ENCODE results near the gene USP37.

- TF ChIP-seq CTCF (conservative IDR thresholded peaks at IDR 0.05; ENCODE audit: low read length) (peak; percentile 40), EZH2phosphoT487 (IDR thresholded peaks at IDR 0.05; ENCODE audit: borderline replicate concordance) (no peak)
These were observed 16.1 kb upstream of the USP37 start for GRCh38 chr2:218583983-218584850.

All from Loucy (cell line).